Measurements from ENCODE around the gene BACH2. TPM values are rescaled to one million over a fixed set of nuclear protein-coding genes. Genes with fewer than 3 reads are reported as not detected.

BACH2 gene
- polyA plus RNA-seq, 1 of the 3 experiments (the other 2 are of a cell fraction) = 0.46 TPM

- Histone ChIP-seq H3K27me3 (ENCODE audit: insufficient read depth) (no peaks in the 10 kb centered on the region), H3K79me2 (ENCODE audit: insufficient read depth) (no peaks in the 10 kb centered on the region), H3K4me2 (no peak overlapping the region), H2AFZ (ENCODE audit: low read depth) (no peak overlapping the region; the same call in 1 of the 2 replicates), H3K9me2 (no peaks in the 10 kb centered on the region), H3K27ac (ENCODE audit: low read depth in 2 of 2, low read length in 1 of 2) (peak overlapping the region in 1 of 2 experiments; percentile 72; a peak in 2 of 4 replicates), H3K4me1 (ENCODE audit: control insufficient read depth in 1 of 2, insufficient read depth in 2 of 2, low read depth in 1 of 2, low read length in 1 of 2) (no peaks in the 10 kb centered on the region; a peak in 2 of 4 replicates), H3F3A (replicated peaks; ENCODE audit: insufficient read depth) (peaks cover 18% of the 10 kb centered on the region), H3K9me3 (no peaks in the 10 kb centered on the region), H3K9ac (peak overlapping the region; percentile 6; the same call in 1 of the 2 replicates), H4K20me1 (ENCODE audit: insufficient read depth) (no peaks in the 10 kb centered on the region), H3K36me3 (replicated peaks in 1 of 2; ENCODE audit: control insufficient read depth in 1 of 2, insufficient read depth in 2 of 2, low read length in 1 of 2) (no peaks in the 10 kb centered on the region), H3K4me3 (ENCODE audit: low read depth in 2 of 2, low read length in 1 of 2) (no peak overlapping the region)
- CTCF ChIA-PET = no interaction called here
- POLR2A ChIA-PET = no interaction called here
- DNase-seq = no peak
- 52% methylated on average over 4 of the region's 4 CpGs for WGBS (ENCODE audit: low lambda C conversion rate)
- TF ChIP-seq SIN3A (IDR thresholded peaks at IDR 0.05; ENCODE audit: borderline replicate concordance, low read depth, low read length) (no peak), YY1 (IDR thresholded peaks at IDR 0.05; ENCODE audit: low read depth) (peak; percentile 40; the same call in 1 of the 2 replicates), NFIC (IDR thresholded peaks at IDR 0.05; ENCODE audit: borderline replicate concordance) (peak; percentile 78), CTCF (IDR thresholded peaks at IDR 0.05) (no peak), TEAD4 (IDR thresholded peaks at IDR 0.05; ENCODE audit: borderline replicate concordance, insufficient read depth) (no peak), CHD2 (IDR thresholded peaks at IDR 0.05; ENCODE audit: low read length, partially characterized antibody) (no peak), TAF1 (IDR thresholded peaks at IDR 0.05; ENCODE audit: borderline replicate concordance, low read depth, low read length) (no peak), TCF12 (IDR thresholded peaks at IDR 0.05) (peak; percentile 81), RXRA (IDR thresholded peaks at IDR 0.05; ENCODE audit: borderline replicate concordance, low read depth) (no peak), EZH2phosphoT487 (IDR thresholded peaks at IDR 0.05; ENCODE audit: borderline replicate concordance, low read depth) (no peak), FOXJ3 (CRISPR knock-in tag; IDR thresholded peaks at IDR 0.05) (no peak), FOXM1 (IDR thresholded peaks at IDR 0.05; ENCODE audit: low read depth) (no peak), MXI1 (IDR thresholded peaks at IDR 0.05; ENCODE audit: low read depth, low read length) (no peak), RAD21 (IDR thresholded peaks at IDR 0.05; ENCODE audit: low read length) (no peak), NRF1 (IDR thresholded peaks at IDR 0.05; ENCODE audit: low read depth, low read length) (no peak), GATA2 (CRISPR knock-in tag; IDR thresholded peaks at IDR 0.05) (no peak), SMC3 (IDR thresholded peaks at IDR 0.05; ENCODE audit: low read depth, low read length) (no peak)
- TF ChIP-seq, protein P1, sequence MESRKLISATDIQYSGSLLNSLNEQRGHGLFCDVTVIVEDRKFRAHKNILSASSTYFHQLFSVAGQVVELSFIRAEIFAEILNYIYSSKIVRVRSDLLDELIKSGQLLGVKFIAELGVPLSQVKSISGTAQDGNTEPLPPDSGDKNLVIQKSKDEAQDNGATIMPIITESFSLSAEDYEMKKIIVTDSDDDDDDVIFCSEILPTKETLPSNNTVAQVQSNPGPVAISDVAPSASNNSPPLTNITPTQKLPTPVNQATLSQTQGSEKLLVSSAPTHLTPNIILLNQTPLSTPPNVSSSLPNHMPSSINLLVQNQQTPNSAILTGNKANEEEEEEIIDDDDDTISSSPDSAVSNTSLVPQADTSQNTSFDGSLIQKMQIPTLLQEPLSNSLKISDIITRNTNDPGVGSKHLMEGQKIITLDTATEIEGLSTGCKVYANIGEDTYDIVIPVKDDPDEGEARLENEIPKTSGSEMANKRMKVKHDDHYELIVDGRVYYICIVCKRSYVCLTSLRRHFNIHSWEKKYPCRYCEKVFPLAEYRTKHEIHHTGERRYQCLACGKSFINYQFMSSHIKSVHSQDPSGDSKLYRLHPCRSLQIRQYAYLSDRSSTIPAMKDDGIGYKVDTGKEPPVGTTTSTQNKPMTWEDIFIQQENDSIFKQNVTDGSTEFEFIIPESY (IDR thresholded peaks at IDR 0.05; ENCODE audit: borderline replicate concordance, low read depth) = no peak
- TF ChIP-seq, protein P2, sequence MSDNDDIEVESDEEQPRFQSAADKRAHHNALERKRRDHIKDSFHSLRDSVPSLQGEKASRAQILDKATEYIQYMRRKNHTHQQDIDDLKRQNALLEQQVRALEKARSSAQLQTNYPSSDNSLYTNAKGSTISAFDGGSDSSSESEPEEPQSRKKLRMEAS (IDR thresholded peaks at IDR 0.05; ENCODE audit: low read depth) = no peak
- TF ChIP-seq, protein P3, sequence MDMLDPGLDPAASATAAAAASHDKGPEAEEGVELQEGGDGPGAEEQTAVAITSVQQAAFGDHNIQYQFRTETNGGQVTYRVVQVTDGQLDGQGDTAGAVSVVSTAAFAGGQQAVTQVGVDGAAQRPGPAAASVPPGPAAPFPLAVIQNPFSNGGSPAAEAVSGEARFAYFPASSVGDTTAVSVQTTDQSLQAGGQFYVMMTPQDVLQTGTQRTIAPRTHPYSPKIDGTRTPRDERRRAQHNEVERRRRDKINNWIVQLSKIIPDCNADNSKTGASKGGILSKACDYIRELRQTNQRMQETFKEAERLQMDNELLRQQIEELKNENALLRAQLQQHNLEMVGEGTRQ (IDR thresholded peaks at IDR 0.05; ENCODE audit: borderline replicate concordance, low read depth, low read length) = no peak
- TF ChIP-seq, protein P4, sequence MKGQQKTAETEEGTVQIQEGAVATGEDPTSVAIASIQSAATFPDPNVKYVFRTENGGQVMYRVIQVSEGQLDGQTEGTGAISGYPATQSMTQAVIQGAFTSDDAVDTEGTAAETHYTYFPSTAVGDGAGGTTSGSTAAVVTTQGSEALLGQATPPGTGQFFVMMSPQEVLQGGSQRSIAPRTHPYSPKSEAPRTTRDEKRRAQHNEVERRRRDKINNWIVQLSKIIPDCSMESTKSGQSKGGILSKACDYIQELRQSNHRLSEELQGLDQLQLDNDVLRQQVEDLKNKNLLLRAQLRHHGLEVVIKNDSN (IDR thresholded peaks at IDR 0.05; ENCODE audit: borderline replicate concordance, low read depth) = no peak
- TF ChIP-seq, protein P5, sequence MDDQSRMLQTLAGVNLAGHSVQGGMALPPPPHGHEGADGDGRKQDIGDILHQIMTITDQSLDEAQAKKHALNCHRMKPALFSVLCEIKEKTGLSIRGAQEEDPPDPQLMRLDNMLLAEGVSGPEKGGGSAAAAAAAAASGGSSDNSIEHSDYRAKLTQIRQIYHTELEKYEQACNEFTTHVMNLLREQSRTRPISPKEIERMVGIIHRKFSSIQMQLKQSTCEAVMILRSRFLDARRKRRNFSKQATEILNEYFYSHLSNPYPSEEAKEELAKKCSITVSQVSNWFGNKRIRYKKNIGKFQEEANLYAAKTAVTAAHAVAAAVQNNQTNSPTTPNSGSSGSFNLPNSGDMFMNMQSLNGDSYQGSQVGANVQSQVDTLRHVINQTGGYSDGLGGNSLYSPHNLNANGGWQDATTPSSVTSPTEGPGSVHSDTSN (IDR thresholded peaks at IDR 0.05) = peak; percentile 37; the same call in 1 of the 2 replicates
Measured at GRCh38 chr6:90256698-90257485, 39.8 kb downstream of the BACH2 start.

Data from SK-N-SH (cell line).